CD1c-positive myeloid dendritic cell (primary cell): Measurements from ENCODE around the gene UBE2O.

Experiments
- DNase-seq: peaks from one replicate; pipeline ENCODE4 v3.0.0-alpha.2; 2016; ENCODE audit errors: extremely low spot score

UBE2O gene

DNA sequence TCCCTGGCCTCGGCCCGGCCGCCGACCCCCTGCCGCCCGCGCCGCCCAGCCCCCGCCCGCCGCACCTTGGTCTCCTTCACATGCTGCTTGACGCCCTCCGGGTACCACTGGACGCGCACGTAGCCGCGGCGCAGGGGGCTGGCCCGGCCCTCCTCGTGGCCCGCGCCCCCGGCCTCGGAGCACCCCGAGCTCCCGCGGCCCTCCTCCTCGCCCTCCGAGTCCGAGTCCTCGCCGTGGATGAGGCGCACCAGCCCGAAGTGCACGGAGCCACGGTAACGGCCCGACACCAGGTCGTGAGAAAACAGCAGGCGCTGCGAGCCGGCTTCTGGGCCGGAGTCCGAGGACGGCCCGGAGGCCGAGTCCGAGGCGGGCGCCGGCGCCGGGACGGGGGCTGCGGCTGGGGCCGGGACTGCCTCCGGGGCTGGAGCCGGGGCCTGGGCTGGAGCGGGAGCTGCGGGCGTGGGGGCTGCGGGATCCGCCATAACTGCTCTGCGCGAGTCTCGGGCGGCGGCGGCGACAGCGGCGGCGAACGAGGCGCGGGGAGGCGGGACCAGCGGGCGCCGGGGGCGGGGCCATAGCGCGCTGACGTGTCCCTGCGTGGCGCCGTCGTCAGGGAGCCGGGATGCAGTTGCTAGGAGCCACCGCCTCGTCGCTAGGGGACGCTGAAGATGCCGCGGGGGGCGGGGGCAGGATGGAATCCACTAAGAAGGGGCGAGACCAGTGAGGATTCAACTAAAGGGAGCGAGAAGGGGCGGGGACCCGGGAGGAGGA lies at the start of gene UBE2O:
UBE2O (minus strand) TSS at position 493 of the 771 bp plus-strand sequence; CDS start at position 482, 11 bp downstream.
- DNase-seq = peak; percentile 95

DNA sequence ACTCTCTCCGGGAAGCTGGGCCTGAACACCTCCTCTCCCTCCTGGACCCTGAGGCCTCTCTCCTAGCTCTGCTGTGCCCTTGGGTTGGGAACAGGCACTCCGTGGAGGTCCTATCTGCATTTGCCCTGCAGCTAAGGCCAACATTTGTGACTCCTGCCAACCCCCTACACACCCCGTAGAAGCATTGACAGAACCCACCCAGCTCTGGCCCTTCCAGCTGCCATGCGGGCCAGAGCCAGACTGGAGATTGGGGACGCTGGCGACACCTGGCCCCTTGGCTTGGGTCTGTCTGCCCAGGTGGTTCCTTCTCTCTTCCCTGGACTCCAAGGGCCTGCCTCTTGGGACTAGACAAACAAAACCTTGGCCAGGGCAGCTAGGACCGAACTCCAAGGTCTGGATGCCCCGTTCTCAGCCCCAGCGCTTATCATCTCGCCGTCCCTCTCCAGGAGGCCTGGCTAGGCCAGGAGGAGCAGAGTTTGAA lies 48.9 kb upstream of the UBE2O start:
- DNase-seq = no peak

DNA sequence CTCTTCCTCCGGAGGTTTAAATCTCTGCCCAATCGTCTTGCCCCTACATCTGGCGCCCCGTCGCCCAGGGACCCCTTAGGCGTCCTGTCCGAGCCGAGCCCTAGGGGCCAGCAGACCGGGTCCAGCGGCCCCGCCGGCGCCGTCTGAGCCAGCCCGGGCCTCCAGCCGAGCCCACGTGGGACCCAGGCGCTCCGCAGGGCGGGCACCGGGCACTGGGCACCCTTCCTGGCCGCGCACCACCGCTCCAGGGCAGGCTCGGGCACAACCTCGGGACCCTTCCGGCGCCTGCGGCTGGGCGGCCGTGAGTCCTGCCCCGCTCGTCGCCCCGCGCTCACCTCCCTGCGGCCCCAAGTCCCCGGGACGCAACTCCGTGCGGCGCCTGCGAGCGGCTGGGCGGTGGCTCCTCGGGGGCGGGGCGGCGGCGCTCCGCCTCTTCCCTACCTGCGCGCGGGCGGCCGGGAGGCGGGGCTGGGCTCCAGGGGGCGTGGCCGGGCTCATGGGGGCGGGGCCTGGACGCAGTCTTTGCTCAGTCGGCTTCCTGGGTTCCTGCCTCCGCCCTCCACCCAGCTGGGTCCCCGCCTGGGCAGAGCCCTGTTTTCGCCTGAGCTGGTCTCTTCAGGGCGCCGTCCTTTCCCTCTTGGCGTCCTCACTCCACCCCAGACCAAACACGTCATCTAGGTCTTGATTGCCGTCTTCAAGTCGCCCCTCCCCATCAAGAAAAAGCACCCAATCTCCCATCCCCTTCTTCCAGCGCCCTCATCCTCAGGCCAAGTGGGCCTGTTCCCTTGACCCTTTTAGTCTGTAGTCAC lies 48.3 kb upstream of the UBE2O start, which contains the start of gene RHBDF2:
RHBDF2 (minus strand) TSS at position 406 of the 809 bp plus-strand sequence. CDS start 19,899 bp downstream, outside the sequence.
- peak; percentile 92 for DNase-seq

DNA sequence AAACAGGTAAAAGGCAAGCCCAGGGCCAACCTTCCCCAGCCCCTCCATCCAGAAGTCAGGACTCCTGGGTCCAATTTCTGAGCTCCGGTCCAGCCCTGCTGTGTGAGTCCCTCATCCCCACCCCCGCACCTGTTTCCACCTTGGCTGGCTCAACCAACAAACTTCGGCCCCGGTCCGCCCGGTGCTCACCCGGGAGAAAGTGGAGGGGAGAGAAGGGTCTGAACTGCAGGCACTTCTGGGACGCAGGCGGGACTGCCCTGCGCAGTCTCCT lies 47.7 kb upstream of the UBE2O start:
- no peak for DNase-seq

DNA sequence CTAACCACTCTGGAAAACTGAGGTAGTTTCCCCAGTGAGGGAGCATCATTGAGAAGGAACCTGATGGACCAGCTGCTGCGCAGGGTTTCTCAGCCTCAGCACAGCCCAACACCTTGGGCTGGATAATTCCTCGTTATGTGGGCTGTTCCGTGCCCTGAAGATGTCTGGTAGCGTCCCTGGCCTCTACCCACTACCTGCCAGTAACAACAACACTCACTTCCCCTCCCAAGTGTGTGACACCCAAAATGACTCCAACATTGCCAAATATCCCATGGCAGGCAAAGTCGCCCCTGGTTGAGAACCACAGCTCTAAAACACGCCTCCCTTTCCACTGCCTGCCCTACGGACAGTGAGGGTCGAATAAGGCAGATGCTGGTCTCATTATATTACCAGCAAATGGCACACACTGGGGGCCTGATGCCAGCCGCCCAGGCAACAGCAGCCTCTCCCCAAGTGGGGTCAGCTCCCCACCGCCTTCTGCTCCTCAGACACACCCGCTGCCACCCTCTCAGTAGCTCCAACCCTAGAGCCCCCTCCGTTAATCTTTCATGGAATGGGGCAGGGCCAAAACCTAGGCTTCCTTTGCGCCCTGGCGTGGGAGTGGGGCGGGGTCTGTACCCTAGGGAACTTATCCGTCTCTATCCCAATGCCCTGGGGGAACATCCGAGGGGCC lies 47.3 kb upstream of the UBE2O start:
- DNase-seq = peak; percentile 60

DNA sequence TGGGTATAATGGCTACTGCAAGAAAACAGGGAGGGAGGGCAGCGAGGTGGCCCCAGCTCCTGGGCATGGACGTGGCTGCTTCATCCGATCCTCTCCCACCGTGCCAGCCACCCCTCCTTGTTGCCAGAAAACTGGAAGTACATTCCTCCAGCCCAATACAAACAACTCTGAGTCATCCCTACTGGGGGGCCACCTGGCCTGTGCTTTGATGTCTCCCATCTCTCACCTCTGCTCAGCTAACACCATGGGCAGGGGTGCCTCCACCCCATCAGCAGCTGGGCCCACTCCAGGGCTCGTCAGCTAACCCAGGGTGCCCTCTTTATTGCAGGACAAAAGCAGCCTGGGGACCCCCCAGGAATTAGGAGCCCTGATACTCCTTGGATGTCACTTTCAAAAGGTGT lies 46.3 kb upstream of the UBE2O start:
- DNase-seq = no peak

DNA sequence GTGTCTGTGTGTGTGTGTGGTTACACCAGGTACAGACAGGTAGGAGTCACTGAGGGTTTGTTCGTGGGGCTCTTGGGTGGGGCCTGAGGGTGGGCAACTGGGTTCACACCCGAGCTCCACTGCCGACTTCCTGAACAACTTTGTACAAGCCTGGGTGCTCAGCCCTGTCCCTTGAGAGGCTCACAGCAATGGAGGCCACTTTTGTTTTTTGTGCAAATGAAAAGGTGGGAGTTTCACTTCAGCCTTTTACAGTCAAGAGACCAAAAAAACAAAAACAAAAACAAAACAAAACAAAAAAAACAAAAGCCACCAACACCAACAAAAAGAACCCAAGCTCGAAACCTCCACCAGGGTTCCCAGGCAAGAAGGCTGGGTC lies 45.9 kb upstream of the UBE2O start:
- DNase-seq = no peak

DNA sequence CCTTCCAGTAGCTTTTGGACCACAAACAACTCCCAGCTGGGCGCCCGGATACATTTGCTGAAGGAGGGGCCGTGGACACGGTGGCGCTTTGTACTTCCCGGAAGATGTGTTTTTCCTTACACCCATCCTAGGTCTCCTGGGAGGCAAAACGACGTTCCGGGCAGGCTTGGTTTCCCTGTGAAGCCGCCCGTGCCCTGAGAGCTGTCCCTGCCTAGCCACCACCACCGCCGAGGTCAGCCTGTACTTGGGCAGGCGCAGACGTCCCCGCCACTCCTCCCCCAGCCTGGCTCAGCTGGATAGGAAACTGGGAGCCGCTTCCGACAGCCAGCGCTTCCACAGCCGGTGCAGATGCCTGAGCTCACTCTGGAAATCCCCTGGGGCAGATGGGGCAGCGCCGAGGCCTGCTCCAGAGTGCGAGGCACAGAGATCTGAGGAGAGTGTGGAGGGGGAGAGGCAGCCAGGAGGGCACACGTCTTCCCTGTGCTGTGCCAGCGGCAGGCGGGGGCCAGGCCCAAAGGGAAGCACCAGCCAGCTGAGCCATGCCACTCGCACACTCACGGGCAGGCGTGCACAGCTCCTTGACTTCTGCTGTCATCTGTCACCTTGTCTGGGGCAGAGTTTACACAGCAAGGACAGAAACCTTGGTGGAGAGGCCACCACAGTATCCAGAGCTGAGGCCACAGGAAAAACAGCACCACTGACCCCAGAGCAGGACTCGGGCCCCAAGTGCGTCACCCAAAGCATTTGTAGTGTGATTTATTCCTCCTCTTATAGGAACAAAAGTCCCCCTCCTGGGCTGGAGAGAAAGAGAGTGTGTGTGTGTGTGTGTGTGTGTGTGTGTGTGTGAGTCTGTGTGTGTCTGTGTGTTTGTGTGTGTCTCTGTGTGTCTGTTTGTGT lies 45.3 kb upstream of the UBE2O start:
- no peak for DNase-seq

DNA sequence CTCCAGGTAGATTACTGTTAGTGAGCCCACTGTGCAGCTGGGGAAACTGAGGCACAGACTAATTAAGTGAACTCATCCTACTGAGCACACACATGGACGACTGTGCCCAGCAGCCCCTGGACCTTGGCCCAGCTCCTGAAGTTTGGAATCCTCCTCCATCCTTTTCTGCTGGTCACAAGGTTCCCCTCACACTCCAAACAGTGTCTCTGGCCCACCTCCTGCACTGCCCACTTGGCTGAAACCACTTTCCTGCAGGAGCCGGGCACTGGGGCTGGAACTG lies 44.7 kb upstream of the UBE2O start:
- no peak for DNase-seq

DNA sequence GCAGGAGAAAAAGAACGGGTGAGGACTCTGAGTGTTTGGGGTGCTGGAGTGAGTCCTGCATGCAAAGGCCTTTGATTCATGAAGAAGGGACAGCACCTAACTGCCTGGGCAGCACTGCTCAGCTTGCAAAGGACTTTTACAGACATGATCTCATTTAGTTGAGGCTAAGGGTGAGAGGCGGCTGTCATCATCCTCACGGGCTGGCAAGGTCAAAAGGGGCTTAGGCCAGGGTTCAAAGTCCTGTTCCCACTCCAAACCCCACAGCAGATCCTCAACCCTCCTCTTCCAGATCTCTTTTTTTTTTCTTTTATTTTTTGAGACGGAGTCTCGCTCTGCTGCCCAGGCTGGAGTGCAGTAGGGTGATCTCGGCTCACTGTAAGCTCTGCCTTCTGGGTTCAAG lies 43.5 kb upstream of the UBE2O start:
- DNase-seq = no peak

DNA sequence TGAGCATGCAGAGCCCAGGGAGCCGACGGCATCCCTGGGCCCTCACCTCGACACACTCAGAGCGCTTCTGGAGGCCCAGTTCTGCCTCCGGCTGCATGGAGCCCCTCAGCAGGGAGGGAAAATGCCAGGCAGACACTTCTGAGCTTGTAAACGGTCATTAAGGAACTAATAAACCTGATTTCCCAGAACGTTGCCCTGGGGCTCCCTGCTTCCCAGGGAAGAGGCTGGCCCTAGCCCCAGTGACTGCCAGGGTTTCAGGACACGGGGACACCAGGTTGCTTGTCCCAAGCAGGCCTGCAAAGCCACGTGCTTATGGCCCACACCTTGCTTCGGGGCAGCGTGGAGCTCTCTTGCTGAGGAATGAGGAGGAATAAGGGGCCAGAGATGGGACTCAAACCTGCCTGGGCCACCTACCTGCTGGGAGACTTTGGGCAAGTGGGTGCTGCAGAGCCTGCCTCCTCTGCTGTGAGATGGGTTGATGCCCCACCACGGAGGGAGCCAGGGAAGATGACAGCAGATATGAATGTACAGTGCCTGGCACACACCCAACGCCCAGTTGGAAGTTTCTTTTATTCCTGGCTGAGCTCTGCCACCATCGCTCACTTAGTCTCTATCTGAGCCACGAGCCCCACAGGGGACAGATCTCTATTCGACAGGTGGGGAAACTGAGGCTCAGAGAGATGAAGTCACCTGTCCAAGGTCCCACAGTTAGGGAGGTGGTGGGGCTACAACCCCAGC lies 42.9 kb upstream of the UBE2O start:
- no peak for DNase-seq

DNA sequence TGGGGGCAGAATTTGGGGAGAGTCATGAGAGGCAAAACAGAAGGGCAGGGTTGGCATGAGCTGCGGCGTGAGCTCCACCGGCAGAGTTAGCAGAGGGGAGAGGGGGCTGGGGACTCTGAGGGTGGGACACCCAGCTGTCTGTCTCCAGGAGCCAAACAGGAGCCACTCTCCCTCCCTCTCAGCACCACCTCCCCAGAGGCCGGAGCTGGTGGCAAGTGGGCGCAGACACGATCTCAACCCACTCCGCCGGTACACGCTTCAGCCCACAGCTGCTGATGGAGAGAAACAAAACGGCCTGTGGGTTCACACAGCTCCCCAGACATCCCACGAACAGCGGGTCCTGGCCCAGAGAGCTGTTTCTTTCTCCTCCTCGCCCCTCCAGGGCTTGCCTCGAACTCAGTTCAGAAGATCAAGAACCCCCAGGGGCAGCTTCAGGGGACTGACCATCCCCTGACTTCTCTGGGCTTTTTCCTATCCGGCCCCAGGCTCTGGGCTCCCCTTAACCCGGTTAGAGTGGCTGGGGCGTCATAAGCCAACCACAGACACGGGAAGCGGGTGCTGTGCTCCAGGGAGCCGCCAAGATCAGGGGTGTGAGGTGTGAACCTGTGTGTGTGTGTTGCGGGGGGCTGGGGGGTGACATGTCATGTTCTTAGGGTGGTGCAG lies 40.7 kb upstream of the UBE2O start:
- DNase-seq = no peak

DNA sequence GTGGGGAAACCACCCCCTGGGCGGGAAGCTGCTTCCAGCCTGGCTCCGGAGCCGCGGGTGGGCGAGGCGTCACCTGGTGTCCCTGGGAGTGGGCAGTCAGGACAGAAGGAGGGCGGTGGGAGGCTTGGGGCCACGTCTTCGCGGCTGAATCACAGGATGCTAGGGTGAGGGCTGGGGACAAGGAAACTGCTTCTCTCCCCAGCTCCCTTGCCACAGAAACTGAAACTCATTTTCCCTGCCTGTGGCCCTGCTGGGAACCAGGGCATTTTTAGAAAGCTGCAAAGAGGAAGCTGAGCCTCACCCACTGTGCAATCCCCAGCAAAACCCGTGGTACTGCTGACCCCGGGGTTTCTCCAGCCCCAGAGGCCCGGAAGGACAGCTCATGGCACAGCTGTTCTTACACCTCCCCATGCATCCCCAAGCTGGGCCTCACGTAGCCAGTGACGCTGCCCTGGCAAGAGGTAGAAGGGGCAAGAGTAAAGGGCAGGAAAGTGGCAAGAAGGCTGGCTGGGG lies 40.1 kb upstream of the UBE2O start:
- DNase-seq = peak; percentile 94

DNA sequence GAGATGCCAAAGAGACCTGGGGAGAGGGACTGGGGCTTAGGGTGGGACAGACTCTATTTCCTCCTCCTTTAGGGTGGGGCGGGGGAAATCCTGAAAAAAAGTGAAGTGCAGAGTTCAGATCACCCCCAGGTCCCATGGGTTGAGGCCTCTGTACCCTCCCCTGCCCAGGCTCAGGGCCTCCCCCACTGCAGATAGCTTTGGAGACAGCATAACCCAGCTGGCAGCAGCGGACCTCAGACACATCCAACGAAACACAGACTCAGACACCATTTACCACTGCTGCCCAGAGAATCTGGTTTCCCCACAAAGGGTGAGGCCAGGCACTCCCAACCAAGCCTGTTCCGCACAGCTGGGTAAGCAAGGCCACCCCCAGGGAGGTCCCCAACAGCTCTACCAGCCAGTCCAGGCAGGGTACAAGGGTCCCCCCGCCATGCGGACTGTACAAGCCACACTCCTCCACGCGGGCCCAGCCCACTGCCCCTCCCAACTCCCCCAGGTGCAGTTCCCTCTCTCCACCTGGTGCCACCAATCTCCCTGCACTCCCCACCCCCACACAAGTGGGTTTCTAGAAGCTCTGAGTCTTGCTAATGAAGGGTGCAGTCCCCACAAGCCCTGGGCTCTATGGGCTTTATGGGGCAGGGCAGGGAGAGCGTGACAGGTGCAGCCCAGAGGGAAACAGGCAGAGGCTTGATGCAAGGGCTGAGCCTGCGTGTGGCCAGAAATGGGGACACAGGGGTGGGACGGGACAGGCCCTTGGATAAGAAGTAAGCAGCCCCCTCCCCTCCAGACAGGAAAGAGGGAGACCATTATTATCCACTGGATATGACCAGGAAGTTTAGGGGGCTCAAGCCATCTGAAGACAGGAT lies 39.4 kb upstream of the UBE2O start:
- DNase-seq = peak; percentile 49

DNA sequence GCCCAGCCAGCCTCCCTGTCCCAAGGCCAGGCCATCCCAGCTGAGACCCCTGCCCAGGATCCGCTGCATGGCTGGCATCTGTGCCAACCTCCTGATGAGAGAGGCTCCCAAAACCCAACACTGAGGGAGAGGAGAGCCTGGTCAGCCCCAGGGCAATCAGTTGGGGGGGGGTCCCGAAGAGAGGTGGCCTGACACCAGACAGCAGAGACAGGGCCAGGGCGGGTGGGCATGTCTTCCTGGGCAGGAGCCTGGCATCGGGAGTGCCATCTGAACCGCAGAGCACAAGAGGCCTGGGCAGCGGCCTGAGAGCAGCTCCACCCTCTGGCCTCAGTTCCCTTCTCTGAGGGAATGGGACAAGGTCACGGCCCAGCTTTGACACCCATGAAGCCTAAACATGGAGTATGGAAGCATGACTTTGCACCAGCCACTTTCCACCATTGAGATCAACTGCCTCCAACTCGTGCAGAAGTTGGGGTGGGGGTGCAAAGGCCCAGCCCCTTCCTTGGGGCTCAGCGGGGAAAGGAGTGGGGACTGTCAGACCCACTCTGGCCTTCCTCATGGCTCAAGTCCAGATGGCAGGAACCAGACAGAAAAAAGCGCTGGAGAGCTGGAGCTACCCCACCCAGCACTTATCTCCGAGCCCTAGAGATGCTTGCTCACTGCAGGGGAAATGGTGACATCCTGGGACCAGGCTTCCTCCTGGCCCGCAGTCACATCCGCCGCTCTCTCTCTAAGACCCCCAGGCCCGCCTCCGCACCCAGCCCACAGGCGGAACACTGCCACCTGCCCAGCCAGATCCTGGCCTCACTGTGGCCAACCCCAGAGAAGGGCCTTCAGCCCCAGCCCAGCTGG lies 38.5 kb upstream of the UBE2O start:
- DNase-seq = peak; percentile 61

DNA sequence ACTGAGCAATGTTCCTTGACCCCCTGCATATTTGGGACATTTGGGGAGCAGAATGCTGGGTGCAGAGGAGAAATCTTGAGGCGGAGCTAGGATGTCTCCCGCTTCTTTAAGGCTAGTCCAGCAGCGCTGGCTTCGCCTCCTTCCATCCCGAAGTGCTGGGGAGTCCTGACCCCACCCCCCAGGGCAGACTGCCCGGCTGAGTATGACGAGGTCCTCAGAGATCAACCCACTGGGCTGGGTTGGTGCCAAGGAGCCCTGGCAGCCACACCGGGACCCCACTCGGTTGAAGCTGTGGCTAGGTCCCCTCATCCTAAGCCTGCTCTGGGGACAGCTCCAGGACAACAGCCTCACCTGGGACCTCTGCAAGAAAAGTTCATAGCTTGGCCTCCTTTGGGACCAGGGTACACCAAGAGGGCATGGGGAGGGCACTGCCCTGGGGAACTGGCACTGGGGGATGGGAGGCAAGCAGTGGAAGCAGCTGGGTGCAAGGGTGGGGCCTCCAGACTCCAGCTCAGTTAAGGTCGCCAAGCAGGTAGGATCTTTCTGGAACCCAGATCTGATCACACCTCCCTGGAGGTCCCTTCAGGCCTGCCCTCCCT lies 37.3 kb upstream of the UBE2O start:
- no peak for DNase-seq

DNA sequence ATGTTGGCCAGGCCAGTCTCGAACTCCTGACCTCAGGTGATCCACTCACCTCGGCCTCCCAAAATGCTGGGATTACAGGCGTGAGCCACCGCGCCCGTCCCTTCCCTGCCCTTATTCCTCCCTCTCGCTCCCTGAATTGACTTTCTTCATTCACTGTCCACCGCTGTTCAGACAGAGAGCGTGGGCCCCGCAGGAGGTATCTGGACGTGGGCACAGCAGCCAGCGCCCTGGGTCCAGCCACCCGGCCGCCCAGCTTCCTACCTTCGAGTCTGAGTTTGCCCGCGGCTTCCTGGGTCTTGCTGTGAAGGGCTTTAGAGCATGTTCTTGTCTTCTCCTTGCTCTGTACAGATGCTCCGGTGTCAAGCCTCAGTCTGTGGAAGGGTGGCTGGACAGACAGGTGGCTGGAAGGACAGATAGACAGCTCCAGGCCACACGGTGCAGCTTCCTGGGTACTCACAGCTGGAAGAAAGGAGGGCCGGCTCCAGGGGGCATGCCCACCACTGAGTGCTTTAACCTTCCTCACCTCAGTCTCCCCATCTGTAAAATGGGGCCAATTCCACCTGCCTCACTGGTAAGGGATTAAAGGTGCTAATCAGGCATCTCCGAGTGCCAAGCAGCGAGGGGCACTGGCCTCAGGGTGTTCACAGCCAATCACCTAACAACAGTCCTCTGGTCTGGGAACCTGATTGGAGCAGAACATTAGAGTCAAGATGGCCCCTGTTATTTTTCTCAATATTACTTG lies 34.7 kb upstream of the UBE2O start:
- DNase-seq = no peak
